ENCODE measurements around the gene PANK4.

DNA sequence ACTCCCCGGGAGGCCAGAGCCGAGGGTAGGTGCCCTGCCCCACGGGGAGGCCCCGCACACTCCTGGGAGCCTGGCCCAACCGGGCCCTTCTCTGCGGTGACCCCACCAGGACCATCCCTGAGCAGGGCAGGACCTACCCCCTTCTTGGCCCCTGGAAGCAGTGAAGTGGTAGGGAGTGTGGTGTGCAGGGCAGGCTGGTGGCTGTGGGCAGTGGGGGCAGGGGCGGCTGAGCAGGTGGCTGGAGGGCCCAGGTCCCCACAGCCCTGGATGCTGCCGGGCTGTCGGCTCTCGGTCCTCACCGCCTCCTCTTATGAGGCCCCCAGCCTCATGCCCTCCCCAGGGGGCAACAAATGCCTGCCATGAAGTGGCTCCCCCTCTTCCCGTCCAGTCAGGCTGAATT, 30.9 kb downstream of the PANK4 start:
- no peak for TF ChIP-seq POLR2A (IDR thresholded peaks at IDR 0.05)
- TF ChIP-seq, protein P1, sequence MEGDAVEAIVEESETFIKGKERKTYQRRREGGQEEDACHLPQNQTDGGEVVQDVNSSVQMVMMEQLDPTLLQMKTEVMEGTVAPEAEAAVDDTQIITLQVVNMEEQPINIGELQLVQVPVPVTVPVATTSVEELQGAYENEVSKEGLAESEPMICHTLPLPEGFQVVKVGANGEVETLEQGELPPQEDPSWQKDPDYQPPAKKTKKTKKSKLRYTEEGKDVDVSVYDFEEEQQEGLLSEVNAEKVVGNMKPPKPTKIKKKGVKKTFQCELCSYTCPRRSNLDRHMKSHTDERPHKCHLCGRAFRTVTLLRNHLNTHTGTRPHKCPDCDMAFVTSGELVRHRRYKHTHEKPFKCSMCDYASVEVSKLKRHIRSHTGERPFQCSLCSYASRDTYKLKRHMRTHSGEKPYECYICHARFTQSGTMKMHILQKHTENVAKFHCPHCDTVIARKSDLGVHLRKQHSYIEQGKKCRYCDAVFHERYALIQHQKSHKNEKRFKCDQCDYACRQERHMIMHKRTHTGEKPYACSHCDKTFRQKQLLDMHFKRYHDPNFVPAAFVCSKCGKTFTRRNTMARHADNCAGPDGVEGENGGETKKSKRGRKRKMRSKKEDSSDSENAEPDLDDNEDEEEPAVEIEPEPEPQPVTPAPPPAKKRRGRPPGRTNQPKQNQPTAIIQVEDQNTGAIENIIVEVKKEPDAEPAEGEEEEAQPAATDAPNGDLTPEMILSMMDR (IDR thresholded peaks at IDR 0.05) = no peak

Data from body of pancreas (tissue), 4 donors.